B cell (primary cell): ENCODE measurements around the gene ARPC1A. TPM values are rescaled to one million over a fixed set of nuclear protein-coding genes. Genes with fewer than 3 reads are reported as not detected.

ENCODE experiments used
- ATAC-seq: fragments of 200-7000 bp; cut with Tn5 transposase; one replicate; pipeline ENCODE4 v1.10.0; 2021; ENCODE audit warnings: low read depth, mild to moderate bottlenecking, moderate number of reproducible peaks, moderate library complexity
- CTCF ChIA-PET: fragments of 350-600 bp; sonication (Branson Sonifier 250); formaldehyde crosslinking; loops from one replicate; lab custom pipeline; 2021; ENCODE audit warnings: antibody characterized with exemption, inconsistent platforms; lab: Charles Lee
- POLR2A ChIA-PET: fragments of 350-600 bp; sonication (Branson Sonifier 250); formaldehyde crosslinking; loops from one replicate; lab custom pipeline; 2021; ENCODE audit warnings: antibody characterized with exemption; lab: Charles Lee
- DNase-seq: peaks from one replicate; pipeline ENCODE4 v3.0.0; 2013
- H2AFZ ChIP-seq: 2 replicates; pipeline ENCODE4 v1.6.1; 2012; ENCODE audit warnings: mild to moderate bottlenecking, low read depth, low read length; ENCODE audit not compliant: insufficient read depth, poor library complexity, severe bottlenecking
- H3K27ac ChIP-seq, 2 donors: 1 replicate in 1 of 2; 2 replicates in 1 of 2; pipeline ENCODE4 v1.5.1; 2012 to 2013; ENCODE audit warnings: low read length in 2 of 2, mild to moderate bottlenecking in 2 of 2, moderate library complexity in 1 of 2
- H3K27me3 ChIP-seq, 4 experiments: fragments of 200-600 bp in 1 of 4; sonication (generic) in 1 of 4; replicated peaks in 1 of 4; 1 replicate in 2 of 4; 2 replicates in 2 of 4; pipeline versions ENCODE4 v1.6.1 to v1.7.0; 2013 to 2016; ENCODE audit warnings: low read length in 3 of 4, mild to moderate bottlenecking in 2 of 4, mixed read lengths in 1 of 4, moderate library complexity in 1 of 4; ENCODE audit not compliant: insufficient read depth in 4 of 4, control insufficient read depth in 3 of 4; ENCODE audit errors: control extremely low read depth in 1 of 4
- H3K36me3 ChIP-seq, 2 experiments: replicated peaks in 1 of 2; 1 replicate in 1 of 2; 2 replicates in 1 of 2; pipeline versions ENCODE4 v1.6.1 to v1.7.1; 2013; ENCODE audit warnings: low read length in 1 of 2; ENCODE audit not compliant: insufficient read depth in 2 of 2, control insufficient read depth in 1 of 2; ENCODE audit errors: control extremely low read depth in 1 of 2, extremely low read depth in 1 of 2
- H3K4me1 ChIP-seq, 2 donors: fragments of 200-600 bp in 1 of 2; sonication (generic) in 1 of 2; 1 replicate in 1 of 2; 2 replicates in 1 of 2; pipeline versions ENCODE4 v1.5.1 to v1.6.1; 2013 to 2017; ENCODE audit warnings: low read length in 2 of 2; ENCODE audit not compliant: control insufficient read depth in 2 of 2, insufficient read depth in 2 of 2
- H3K4me2 ChIP-seq: replicated peaks from 2 replicates; pipeline ENCODE3; 2012; ENCODE audit warnings: mild to moderate bottlenecking, low read depth, low read length; ENCODE audit not compliant: poor library complexity, severe bottlenecking
- H3K4me3 ChIP-seq, 5 experiments: fragments of 200-600 bp in 1 of 5; sonication (generic) in 1 of 5; 1 replicate in 3 of 5; 2 replicates in 2 of 5; pipeline versions ENCODE4 v1.5.1 to v1.7.0; 2011 to 2016; ENCODE audit warnings: low read length in 4 of 5, mild to moderate bottlenecking in 4 of 5, low read depth in 2 of 5, control low read depth in 1 of 5, moderate library complexity in 1 of 5; ENCODE audit not compliant: insufficient read depth in 1 of 5; ENCODE audit errors: control extremely low read depth in 1 of 5, extremely low read depth in 1 of 5
- H3K79me2 ChIP-seq: fragments of 200-600 bp; sonication (generic); one replicate; pipeline ENCODE4 v1.6.0; 2016; ENCODE audit warnings: low read length; ENCODE audit not compliant: control insufficient read depth, insufficient read depth
- H3K9ac ChIP-seq: fragments of 200-600 bp; sonication (generic); 2 replicates; pipeline ENCODE4 v1.6.1; 2017; ENCODE audit warnings: mild to moderate bottlenecking, low read length, moderate library complexity
- H3K9me3 ChIP-seq, 3 donors: one replicate each; pipeline versions ENCODE4 v1.6.1 to v1.7.1; 2013; ENCODE audit warnings: low read length in 2 of 3; ENCODE audit not compliant: control insufficient read depth in 2 of 3, insufficient read depth in 1 of 3; ENCODE audit errors: control extremely low read depth in 1 of 3
- H4K20me1 ChIP-seq: 2 replicates; pipeline ENCODE4 v1.6.0; 2012; ENCODE audit warnings: mild to moderate bottlenecking, low read length; ENCODE audit not compliant: insufficient read depth, control insufficient read depth, poor library complexity, severe bottlenecking
- H3K27ac Mint-ChIP-seq: one replicate; pipeline ENCODE4 v1.8.0; 2021; ENCODE audit warnings: mixed read lengths
- H3K27me3 Mint-ChIP-seq: one replicate; pipeline ENCODE4 v1.8.0; 2021; ENCODE audit warnings: mixed read lengths
- H3K4me1 Mint-ChIP-seq: one replicate; pipeline ENCODE4 v1.8.0; 2021; ENCODE audit warnings: mixed read lengths
- H3K4me3 Mint-ChIP-seq: one replicate; pipeline ENCODE4 v1.8.0; 2021; ENCODE audit warnings: mixed read lengths
- H3K9me3 Mint-ChIP-seq: one replicate; pipeline ENCODE4 v1.8.0; 2022; ENCODE audit warnings: mixed read lengths; ENCODE audit not compliant: insufficient read depth
- CTCF ChIP-seq: fragments of 200-600 bp; IDR thresholded peaks from one replicate; pipeline ENCODE4 v1.8.0; 2022; ENCODE audit warnings: antibody characterized with exemption, mild to moderate bottlenecking
- EZH2 ChIP-seq: IDR thresholded peaks from 2 replicates; pipeline ENCODE4 v1.6.1; 2012; ENCODE audit warnings: borderline replicate concordance, low read depth, mild to moderate bottlenecking, moderate library complexity, low read length; ENCODE audit not compliant: insufficient read depth, poor library complexity, severe bottlenecking
- WGBS: methylation state at CpG from one replicate; pipeline ENCODE4 v1.1.5; 2013; ENCODE audit warnings: missing lambda C conversion rate; ENCODE audit not compliant: insufficient coverage; 5-methylcytosine and 5-hydroxymethylcytosine counted together
- intact Hi-C: fragments of 100-400 bp; cut with micrococcal nuclease; formaldehyde crosslinking; loops from one replicate; pipeline ENCODE4 v1.10.0; 2022
- polyA plus RNA-seq: library from polyadenylated mRNA; depleted of rRNA; stranded (reverse); fragments of >200 nt; gene quantifications from 2 replicates; pipeline ENCODE4 v1.2.3, GENCODE V29; 2012
- total RNA-seq, 2 donors: library from RNA; stranded (reverse); fragments of 120-200 nt in 1 of 2; gene quantifications; 1 replicate in 1 of 2; 2 replicates in 1 of 2; pipeline versions ENCODE4 v1.2.3 to v1.2.4, GENCODE V29; 2013 to 2022

ARPC1A gene
- total and polyA plus RNA-seq, 2 donors (not counting 1 experiment from before 2014, with no cell fraction given): 41.7 to 45.5 TPM

DNA sequence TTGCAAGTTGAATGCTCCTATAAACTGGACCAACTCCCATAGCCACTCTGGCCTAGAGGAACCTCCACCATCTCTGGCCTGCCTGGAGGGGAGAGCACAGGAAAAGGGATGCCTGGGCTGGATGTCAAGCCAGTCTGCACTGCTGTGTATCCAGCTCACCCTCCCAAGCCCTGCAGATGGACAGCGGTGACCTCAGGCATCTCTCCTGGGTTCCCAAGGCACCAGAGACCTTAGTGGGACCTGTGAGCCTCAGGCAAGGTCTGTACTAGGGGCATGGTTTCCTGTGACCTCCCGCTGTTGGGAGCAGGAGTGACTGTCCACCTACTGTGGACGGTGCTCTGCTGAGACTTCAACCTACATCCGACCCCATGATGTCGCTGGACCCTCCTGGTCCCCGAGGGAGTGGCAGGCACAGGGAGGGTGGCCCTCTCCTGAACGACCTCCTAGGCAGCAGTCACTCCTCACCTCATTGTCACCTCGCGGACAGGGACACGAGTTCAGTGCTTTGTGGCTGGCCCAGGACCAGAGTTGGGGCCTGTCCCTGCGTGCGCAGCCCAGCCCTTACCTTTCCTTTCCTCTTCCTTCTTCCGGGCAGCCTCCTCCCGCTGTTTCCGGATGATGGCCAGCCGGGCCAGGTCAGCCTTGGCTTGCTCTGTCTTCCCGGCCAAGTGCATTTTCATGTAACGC, 71.7 kb downstream of the ARPC1A start:
- H3K27ac Mint-ChIP-seq: peak overlapping the region; percentile 37
- no peak overlapping the region for H3K9ac ChIP-seq
- peaks cover 7 to 67% of the 10 kb centered on the region in 2 experiments for H3K36me3 ChIP-seq
- ChIA-PET CTCF (interaction anchor here (1.1 kb wide), 1 partner anchor 32 kb away, joined by 3 read pairs; no protein-coding TSS in a partner anchor), POLR2A (no interaction called here)
- WGBS: 92% methylated on average over 12 of the region's 18 CpGs
- no peak overlapping the region for H3K4me3 ChIP-seq
- no peak overlapping the region for H3K4me3 Mint-ChIP-seq
- peak overlapping the region in 1 of 2 donors; percentile 37 for H3K27ac ChIP-seq
- no peaks in the 10 kb centered on the region for H3K27me3 ChIP-seq
- H3K9me3 ChIP-seq: no peaks in the 10 kb centered on the region
- H3K79me2 ChIP-seq: peaks cover 12% of the 10 kb centered on the region
- intact Hi-C loops: no loop called here
- ATAC-seq (no peak), DNase-seq (no peak)
- no peaks in the 10 kb centered on the region for H3K9me3 Mint-ChIP-seq
- TF ChIP-seq CTCF: no peak
- TF ChIP-seq EZH2: no peak
- H3K4me2 ChIP-seq: no peak overlapping the region
- H3K27me3 Mint-ChIP-seq: no peaks in the 10 kb centered on the region
- peaks cover 80% of the 10 kb centered on the region for H4K20me1 ChIP-seq
- H3K4me1 ChIP-seq: peaks cover 8 to 14% of the 10 kb centered on the region in 2 donors
- H3K4me1 Mint-ChIP-seq: peaks cover 18% of the 10 kb centered on the region
- no peak overlapping the region for H2AFZ ChIP-seq

DNA sequence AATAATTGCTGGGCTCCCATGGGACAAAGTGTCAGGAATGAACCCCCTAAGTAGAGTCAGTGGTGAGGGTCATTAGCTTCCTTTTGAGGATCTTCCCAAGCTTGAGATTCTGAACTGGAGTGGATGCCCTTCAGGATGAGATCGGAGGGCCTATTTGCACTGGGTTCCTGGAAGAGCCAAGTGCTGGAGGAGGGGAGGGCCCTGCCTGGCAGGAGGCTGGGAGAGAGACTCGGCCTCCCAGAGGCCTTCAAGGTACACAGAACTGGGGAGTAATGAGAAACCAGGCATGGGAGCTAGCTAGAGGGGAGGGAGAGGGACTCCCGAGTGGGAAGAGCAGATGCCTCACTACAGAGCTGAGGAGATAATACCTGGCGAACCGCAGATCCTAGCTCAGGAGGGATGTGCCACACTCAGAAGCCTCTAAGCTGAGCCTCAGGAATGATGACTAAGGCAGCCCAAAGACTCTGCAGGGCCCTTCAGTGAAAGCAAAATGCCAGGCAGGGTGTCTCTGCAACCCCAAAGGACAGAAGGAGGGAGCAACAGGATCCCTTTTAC, 73.3 kb downstream of the ARPC1A start:
- Histone ChIP-seq H3K27me3 (no peaks in the 10 kb centered on the region), H3K4me3 (no peak overlapping the region), H3K4me2 (no peak overlapping the region), H3K4me1 (peaks cover 0 to under 1% of the 10 kb centered on the region in 2 donors), H2AFZ (no peak overlapping the region), H4K20me1 (peaks cover 69% of the 10 kb centered on the region), H3K36me3 (peaks cover 7 to 70% of the 10 kb centered on the region in 2 experiments), H3K27ac (peak overlapping the region in 1 of 2 donors; percentile 37), H3K79me2 (peaks cover 4% of the 10 kb centered on the region), H3K9ac (no peak overlapping the region), H3K9me3 (no peaks in the 10 kb centered on the region)
- Mint-ChIP-seq H3K27ac (peak overlapping the region; percentile 70), H3K4me3 (no peak overlapping the region), H3K4me1 (peaks cover 6% of the 10 kb centered on the region), H3K27me3 (no peaks in the 10 kb centered on the region), H3K9me3 (no peaks in the 10 kb centered on the region)
- WGBS: 87% methylated on average over 5 of the region's 5 CpGs
- ATAC-seq: no peak
- CTCF ChIA-PET: interaction anchor here (1.3 kb wide), 1 partner anchor 8 kb away, joined by 3 read pairs; no protein-coding TSS in a partner anchor
- no peak for DNase-seq
- TF ChIP-seq EZH2 (no peak), CTCF (no peak)
- POLR2A ChIA-PET: interaction anchor here (1.3 kb wide), 1 partner anchor 10 kb away, joined by 4 read pairs; the partner anchor contains the start of genes BUD31 and PDAP1
- intact Hi-C loops: no loop called here
